GM21390 (cell line): ENCODE results near the gene NAA80.
A peak's percentile ranks its signal among the peaks of the same experiment; 100 is the strongest.

ENCODE experiments used
- ATAC-seq: cut with Tn5 transposase; IDR thresholded peaks from one replicate; pipeline ENCODE4 v1.9.1; 2021; ENCODE audit not compliant: unreplicated experiment

Gene NAA80

DNA sequence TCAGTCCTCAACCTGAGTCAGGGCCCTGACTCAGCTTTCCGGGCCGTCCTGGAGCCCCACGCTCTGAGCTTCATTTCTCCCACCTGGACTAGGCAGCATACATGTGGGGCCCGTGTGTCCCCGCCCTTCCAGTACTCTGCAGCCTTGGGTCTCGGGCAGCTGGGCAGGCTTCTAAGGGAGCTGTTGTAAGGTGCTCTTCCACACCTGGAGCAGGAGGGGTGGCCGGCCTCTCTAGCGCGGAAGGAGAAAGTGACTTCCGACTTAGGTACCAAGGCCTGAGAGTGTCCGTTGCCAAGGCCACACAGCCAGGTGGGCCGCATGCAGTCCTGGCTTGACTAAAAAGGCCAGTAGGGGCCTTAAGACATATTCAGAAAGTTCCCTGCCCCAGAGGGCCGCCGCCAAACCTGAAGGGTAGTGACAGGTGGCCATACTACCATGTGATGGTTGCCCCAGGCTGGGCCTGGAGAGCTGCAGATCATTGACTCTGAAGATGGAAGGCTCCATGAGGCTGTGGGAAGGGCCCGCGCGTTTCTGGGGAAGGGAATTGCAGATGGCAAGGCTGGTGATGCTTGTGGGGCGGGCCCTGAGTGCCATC is 39.7 kb downstream of the NAA80 start:
- peak; percentile 13 for ATAC-seq

DNA sequence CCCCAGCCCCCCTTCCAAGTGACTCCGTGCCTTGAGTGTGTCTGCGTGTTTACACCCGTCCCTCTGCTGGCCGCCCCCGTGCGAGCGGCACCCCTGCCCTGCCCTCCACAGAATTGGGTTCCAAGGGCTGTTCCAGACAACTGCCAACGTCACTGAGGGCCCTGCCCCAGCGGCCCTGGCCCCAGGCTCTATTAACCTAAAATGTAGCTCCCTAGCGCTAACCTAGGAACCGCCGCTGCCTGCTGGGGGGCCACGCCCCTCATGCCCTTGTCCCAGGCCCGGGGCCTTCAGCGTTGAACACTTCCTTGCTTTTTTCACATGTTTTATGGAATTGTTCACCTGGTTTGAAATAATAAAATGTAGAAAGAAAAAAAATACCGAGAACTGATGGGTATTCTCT is 40.2 kb downstream of the NAA80 start:
- no peak for ATAC-seq

DNA sequence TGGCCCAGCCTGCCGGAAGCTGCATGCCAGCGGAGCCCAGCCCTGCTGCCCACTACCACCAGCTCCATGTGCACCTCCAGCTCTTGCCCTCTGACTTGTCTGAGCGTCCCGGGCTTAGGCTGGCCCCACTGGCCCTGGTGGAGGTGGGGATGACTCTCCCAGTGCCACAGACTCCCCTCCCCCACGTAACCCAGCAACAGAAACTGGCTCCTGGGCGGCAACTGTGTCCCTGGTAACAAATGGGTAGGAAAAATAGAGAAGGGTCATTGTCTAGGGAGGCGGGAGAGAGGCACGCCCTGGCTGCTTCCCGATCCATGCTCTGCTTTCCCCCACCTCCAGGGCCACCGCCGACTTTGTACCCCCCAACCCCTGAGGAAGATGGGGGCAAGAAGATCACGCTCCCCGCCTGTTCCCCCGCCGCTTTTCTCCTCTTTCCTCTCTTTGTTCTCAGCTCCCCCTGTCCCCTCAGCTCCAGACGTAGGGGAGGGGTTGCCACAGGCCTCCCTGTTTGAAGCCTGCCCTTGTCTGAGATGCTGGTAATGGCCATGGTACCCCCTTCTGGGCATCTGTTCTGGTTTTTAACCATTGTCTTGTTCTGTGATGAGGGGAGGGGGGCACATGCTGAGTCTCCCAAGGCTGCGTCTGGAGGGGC is 41.0 kb downstream of the NAA80 start:
- ATAC-seq = no peak

DNA sequence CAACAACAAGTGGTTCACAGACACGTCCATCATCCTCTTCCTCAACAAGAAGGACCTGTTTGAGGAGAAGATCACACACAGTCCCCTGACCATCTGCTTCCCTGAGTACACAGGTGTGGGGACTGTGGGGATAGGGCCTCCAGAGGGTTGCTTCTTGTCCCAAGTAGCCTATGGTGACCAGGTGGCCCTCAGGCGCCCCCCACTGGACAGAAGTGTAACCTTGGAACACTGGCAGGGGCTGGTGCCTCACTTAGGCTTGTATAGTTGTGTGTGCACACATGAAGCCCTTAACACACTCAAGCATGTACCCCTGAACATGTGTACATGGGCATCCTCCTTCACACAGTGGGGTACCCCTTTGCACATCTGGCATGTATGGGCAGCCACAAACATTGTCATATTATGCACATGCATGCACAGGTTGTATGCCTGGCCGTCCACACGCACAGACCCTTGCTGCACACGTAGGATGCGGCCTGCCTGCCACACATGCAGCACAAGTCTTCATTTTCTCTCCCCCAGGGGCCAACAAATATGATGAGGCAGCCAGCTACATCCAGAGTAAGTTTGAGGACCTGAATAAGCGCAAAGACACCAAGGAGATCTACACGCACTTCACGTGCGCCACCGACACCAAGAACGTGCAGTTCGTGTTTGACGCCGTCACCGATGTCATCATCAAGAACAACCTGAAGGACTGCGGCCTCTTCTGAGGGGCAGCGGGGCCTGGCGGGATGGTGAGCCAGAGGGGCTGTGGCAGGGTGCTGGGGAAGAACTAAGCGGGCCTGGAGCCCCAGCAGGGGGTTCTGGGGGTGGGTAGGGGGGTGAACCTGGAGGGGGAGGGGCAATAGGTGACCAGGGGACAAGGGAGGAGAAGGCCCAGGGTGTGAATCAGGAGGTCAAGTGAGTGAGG is 42.0 kb downstream of the NAA80 start:
- no peak for ATAC-seq

DNA sequence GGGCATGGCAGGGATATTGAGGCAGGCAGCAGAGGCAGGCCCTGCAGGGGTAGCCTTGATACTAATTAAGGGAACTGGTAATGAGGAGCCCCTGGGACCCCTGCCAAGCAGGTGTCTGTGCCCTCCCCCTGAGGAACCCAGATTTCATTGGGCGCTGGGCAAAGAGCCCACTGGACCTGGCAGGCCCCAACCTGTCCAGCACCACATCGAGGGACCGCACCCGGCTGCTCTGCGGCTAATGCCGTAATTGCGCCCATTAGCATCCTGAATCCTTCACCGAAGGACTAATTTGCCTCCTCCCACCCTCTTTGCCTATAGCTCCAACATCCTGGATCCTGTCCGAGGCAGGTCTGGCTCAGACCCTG is 44.0 kb downstream of the NAA80 start:
- ATAC-seq = no peak

DNA sequence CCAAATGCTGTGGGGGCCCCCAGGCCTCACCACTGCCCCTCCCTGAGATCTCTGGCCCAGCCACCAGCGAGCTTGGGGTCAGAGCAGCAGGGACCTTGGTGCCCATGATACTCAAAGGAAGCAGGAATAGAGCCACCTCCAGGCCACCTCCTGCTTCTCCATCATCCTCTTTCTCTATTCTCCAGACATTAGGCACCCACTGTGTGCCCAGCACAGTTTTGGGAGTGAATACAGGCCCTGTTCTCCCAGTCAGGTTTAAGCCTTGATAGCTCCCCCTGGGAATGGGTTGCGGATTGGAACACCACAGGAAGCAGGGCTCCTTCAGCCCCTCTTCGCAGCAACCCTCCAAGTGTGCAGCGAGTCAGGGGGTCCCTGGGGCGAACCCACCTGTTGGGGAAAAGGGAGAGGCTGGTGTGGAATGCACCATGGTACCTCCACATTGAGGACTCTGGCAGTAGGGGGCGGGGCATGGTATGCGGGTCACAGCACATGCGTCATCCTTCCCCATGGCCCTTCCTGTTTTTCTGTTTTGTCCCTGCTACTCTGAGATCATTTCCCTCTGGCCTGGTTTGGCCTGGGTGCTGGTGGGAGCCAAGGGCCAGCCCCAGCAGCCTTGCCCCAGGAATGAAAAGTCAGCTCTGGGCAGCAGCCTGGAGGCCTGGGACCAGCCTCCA is 44.5 kb downstream of the NAA80 start:
- no peak for ATAC-seq

DNA sequence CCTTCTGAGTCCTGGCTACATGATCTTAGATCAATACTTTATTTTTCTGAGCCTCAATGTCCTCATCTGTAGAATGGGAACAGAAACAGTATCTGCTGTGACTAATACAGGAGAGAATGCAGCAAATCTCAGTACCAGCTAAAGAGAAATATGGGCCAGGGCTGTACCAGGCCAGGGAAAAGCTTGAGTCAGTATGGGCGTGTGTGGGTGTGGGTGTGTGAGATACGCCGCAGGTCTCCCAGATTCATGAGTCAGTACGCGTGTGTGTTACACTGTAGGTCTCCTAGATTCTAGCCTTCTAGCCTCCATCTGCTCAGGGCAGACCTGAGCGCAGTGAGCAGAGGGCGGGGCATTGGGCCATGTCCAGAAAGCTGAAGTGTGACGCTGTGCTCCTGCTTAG is 48.0 kb downstream of the NAA80 start:
- ATAC-seq = no peak

DNA sequence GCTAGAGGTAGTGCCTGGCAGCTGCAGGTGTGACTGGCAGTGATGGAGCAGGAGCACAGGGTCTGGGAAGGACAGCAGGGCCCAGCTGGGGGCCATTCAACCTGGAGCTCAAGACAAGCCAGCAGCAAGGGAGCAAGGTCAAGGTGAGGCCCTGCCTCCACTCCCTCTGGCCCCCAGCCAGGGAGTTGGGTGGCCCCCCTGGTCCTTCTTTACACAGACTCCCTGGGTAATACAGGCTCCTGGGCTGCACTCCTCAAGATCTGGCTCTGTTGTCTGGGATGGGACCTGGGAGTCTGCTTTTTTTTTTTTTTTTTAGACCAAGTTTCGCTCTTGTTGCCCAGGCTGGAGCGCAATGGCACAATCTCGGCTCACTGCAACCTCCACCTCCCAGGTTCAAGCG is 48.7 kb downstream of the NAA80 start:
- ATAC-seq = no peak

DNA sequence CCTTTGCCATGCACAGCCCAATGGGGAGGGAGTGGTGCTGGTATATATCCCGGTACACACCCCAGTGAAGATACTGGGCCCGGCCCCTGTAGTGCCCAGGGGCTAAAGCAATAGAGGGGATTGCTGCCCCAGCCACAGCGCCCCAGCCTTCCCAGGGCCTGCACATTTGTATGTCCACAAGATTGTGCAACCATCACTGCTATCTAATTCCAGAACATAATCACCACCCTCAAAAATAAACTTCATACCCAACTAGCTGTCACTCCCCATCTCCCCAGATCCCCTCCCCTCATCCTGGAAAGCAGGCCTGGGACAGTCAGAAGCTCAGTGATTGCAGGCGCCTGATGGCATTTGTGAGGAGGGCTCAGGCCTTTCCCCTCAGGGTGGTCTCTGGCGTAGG is 49.7 kb downstream of the NAA80 start:
- no peak for ATAC-seq

DNA sequence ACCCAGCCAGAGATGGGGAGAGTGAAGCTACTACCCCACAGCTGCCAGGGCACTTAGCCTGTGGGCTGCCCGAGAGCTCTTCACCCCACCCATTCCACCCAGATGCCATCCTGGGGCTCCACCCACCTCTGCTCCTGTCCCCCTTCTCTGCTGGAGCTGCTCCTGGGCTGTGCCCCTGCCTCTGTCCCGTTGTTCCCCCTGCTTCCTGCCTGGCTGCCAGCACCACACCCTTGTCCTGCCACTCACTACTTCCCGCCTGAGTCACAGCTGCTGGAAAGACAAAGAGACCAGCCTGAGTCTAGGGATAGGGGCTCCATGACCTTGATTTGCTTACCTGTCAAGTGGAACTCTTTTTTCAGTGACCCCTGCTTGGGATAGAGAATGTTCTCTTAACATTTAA is 50.8 kb downstream of the NAA80 start:
- no peak for ATAC-seq

DNA sequence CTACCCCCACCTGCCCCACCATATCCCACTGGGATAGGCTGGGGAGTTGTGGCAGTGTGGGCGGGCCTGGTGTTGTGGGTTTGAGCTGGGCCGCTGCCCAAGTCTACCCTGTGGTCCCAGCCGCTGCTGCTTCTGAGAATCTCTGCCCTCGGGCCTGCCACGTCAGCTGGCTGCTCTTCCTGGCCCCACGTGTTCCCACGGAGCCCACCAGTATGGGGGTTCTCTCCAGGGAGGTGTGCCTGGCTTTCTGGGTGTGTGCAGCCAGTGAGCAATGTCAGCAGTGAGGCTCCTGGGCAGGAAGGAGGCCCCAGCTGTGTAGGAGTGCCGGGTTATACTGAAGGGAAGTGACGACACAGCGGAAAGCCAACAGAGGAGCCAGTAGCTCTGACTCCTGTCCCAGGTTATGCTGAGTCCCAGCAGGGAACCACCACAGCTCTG is 52.7 kb downstream of the NAA80 start:
- ATAC-seq = peak; percentile 47
